GM18909 (cell line): ENCODE data around the gene SPEG.

Experiments used
- ATAC-seq: cut with Tn5 transposase; IDR thresholded peaks from one replicate; pipeline ENCODE4 v1.9.1; 2021; ENCODE audit warnings: mild to moderate bottlenecking; ENCODE audit not compliant: unreplicated experiment, poor library complexity

SPEG gene

GRCh38 chr2:219539926-219540678, 105.5 kb downstream of the SPEG start:
- no peak for ATAC-seq

DNA sequence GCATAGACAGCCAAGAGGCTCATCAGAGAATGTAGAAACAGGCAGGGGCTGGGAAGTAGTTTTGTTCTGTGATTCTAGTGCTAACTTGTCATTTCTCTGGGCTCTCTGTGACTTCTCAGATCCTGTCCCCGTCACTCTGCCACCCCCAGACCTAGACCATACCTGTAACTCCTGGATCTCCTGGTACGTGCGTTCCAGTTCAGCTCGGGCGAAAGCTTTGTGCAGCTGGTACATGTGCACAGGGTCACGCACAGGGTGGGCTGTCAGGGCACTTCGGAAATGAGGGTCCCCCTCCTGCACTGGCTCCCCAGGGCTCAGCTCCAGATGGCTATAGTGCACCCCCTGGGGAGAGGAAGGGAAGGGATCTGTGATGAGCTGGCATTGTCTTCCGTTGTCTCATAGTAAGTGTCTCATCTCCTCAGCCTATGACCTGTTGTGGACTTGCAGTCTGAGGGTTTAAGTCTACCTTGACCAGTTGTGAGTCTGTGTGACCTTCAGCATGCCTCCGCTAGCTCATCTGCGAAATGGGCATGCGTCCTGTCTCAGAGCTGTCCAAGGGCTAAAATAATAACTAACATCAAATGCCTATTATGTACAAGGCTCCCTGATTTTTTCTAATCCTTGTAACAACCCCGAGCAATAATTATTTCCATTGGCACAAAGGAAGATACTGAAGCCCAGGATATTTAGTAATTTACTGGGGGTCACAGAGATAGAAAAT, 106.3 kb downstream of the SPEG start:
- ATAC-seq, result no peak

GRCh38 chr2:219541611-219542180, 107.1 kb downstream of the SPEG start:
- ATAC-seq, result peak; percentile 59

GRCh38 chr2:219542931-219543595, 108.4 kb downstream of the SPEG start:
- ATAC-seq, result peak; percentile 42

DNA sequence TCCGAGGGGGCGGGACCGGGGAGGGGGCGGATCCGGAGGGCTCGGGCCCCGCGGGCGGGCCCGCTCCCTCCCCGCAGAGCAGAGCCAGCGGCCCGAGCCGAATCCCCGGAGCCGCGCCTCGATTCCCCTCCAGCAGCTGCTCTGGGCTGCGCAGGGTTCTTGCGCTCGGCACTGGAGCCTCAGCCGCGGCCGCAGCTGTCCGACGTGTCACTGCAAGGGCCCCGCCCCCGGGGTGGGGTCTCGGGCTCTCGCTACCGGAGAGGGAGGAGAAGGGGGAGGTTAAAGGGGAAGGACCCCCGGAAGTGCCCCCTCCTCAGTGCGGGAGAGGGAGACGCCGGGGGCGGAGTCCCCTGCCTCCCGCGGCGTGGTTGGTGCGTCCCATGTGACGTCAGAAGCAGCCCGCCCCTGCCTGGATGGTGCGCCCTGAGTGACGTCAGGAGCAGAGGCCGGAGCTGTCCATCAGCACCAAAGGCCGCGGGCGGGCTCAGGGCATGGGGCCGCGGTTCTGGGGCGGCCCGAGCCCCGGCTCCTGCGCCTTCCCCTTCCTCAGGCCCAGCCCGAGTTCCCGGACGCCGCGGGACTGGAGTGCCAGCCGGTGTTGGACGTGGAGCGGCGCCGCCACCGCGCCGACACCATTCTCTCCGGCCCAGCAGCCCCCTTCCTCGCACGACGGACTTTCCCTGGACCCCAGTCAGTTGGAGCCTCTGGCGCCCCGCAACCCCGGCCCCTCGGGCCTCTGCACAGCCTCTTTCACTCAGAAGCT, 109.1 kb downstream of the SPEG start, which contains the start of the genes CHPF and TMEM198:
Gene CHPF (minus strand): TSS at position 214 of the 763 bp plus-strand sequence. CDS start 271 bp downstream, outside the sequence.
Gene TMEM198 (plus strand): TSS at position 433 of the 763 bp plus-strand sequence. CDS start 700 bp downstream, outside the sequence.
- peak; percentile 79 for ATAC-seq

DNA sequence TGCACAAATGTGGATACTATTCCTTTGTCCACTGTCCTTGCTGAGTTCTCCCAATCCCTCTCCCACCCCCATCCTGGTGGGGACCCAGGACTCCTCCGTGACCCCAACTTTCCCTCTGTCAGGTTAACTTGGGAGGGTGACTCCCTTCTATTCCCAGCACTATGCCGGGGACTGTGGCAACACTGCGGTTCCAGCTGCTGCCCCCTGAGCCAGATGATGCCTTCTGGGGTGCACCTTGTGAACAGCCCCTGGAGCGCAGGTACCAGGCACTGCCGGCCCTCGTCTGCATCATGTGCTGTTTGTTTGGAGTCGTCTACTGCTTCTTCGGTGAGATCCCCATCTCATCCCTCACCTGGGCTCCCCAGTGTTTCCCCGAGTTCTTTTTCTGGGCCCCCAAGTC, 109.9 kb downstream of the SPEG start:
- no peak for ATAC-seq

DNA sequence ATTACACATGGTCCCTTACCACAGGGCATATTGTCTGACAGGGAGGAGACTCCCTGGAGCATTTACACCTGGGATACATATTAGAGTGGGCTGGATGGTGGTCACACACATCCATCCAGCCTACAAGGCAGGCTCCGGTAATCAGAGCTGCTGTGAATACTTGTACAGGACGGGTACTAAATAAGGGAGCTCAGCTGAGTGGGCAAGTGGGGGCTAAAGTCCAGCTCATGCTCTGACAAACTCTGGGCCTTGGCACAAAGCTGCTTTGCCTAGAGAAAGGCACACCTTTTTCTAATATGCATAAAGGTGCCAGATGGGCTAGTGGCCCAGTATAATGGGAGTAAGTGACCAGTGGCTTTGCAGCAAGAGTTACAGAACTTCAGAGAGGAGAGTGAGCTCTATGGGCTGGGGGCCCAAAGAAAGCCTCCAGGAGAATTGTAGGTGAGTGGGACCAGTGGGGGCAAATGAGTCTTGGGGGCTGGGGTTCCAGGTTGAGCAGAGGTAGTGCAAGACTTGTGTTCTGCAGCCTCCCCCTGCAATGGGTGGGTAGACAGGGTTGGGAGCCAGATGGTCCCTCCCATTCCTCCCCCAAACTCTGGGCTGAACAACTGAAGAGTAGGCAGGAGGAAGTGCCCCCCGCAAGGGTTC, 110.8 kb downstream of the SPEG start:
- ATAC-seq, result no peak

DNA sequence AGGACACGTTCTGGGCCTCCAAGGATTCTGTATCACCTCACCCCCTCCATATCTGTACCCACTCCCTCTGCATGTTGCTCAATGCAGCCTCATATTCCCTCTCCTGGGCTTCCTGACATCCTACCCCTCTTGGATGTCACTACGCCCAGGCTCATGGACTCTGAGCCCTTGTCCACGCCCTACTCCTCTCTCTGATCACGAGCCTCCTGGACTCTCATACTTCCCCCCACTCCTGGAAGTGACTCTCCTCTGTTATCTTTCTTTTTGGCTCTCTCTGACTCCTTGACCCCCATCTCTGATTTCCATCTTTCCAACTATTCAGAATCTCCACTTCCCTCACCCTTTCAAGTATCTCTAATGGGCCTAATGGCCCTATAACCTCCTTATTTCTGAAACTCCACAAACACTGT, 111.3 kb downstream of the SPEG start:
- ATAC-seq, result no peak

DNA sequence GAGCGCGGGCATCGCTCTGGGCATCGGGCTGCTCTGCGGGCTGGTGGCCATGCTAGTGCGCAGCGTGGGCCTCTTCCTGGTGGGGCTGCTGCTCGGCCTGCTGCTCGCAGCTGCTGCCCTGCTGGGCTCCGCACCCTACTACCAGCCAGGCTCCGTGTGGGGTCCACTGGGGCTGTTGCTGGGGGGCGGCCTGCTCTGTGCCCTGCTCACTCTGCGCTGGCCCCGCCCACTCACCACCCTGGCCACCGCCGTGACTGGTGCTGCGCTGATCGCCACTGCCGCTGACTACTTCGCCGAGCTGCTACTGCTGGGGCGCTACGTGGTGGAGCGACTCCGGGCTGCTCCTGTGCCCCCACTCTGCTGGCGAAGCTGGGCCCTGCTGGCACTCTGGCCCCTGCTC, 113.0 kb downstream of the SPEG start:
- no peak for ATAC-seq
